GM12801 (cell line): ENCODE results near the gene ARHGAP23.

ENCODE experiments used
- CTCF ChIP-seq: IDR thresholded peaks from one replicate; pipeline ENCODE4 v1.5.1; 2011; ENCODE audit warnings: control low read depth; ENCODE audit not compliant: insufficient read length; ENCODE audit errors: extremely low read depth

The ARHGAP23 gene

GRCh38 chr17:38552343-38552742 is 124.1 kb downstream of the ARHGAP23 start:
- TF ChIP-seq CTCF: no peak

- TF ChIP-seq CTCF: no peak
Measured at GRCh38 chr17:38554430-38555350, 126.4 kb downstream of the ARHGAP23 start.

- no peak for TF ChIP-seq CTCF
Measured at GRCh38 chr17:38556239-38556638, 128.0 kb downstream of the ARHGAP23 start.

- TF ChIP-seq CTCF: no peak
Measured at GRCh38 chr17:38557396-38557795, 129.1 kb downstream of the ARHGAP23 start.

- no peak for TF ChIP-seq CTCF
Measured at GRCh38 chr17:38557836-38558727, 129.8 kb downstream of the ARHGAP23 start.

GRCh38 chr17:38558728-38559050 is 130.4 kb downstream of the ARHGAP23 start:
- no peak for TF ChIP-seq CTCF
